Fibroblast of pulmonary artery (primary cell): Measurements from ENCODE around the gene SLC39A7.
A peak's percentile ranks its signal among the peaks of the same experiment; 100 is the strongest.

Source experiments
- DNase-seq: peaks from one replicate; pipeline ENCODE4 v3.0.0-alpha.2; 2010; ENCODE audit warnings: low read depth
- H3K4me3 ChIP-seq: replicated peaks from 2 replicates; pipeline ENCODE4 v1.5.1; 2011; ENCODE audit warnings: low read depth, mild to moderate bottlenecking, control low read depth, low read length, moderate library complexity
- TF ChIP-seq, protein P1 (sequence below): IDR thresholded peaks from 2 replicates; pipeline ENCODE4 v1.5.1; 2011; ENCODE audit warnings: mild to moderate bottlenecking, control low read depth, low read length, inconsistent platforms; ENCODE audit errors: missing control alignments

SLC39A7 gene

DNA sequence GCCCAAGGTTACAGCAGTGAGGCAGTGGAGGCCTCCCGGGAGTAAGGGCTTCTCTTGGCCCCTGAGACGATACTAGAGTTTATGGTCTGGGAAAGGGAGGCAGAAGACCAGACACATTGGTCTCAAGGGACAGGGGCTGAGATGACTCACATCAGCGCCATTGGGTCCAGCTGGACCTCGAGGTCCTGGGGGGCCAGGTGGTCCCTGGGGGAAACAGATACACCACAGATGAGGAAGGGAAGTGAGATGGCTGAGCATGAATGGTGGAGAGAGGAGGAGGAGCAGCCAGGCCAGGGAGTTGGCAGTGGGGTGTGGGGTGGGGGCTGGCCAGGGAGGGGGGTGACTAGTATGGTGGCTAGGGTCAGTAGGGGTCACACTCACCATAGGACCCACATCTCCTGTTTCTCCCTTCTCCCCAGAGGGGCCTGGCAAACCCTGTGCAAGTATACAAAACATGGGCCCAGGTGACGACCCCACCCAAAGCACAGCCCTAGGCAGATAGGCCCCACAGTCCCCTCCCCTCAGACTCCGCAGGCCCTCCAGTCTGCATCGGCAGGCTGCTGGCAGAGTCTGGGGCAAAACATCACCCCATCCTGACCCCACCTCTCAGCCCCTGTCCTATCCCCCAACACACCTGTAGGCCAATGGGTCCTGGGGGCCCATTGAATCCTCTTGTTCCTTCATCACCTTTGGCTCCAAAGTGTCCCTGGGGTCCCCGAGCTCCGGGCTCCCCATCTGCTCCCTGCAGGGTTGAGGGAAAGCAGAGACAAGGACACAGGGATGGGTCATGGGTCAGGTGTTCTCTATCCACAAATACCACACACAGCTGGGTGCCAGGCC is 30.3 kb upstream of the SLC39A7 start:
- H3K4me3 ChIP-seq, result no peak overlapping the region
- TF ChIP-seq, protein P1, sequence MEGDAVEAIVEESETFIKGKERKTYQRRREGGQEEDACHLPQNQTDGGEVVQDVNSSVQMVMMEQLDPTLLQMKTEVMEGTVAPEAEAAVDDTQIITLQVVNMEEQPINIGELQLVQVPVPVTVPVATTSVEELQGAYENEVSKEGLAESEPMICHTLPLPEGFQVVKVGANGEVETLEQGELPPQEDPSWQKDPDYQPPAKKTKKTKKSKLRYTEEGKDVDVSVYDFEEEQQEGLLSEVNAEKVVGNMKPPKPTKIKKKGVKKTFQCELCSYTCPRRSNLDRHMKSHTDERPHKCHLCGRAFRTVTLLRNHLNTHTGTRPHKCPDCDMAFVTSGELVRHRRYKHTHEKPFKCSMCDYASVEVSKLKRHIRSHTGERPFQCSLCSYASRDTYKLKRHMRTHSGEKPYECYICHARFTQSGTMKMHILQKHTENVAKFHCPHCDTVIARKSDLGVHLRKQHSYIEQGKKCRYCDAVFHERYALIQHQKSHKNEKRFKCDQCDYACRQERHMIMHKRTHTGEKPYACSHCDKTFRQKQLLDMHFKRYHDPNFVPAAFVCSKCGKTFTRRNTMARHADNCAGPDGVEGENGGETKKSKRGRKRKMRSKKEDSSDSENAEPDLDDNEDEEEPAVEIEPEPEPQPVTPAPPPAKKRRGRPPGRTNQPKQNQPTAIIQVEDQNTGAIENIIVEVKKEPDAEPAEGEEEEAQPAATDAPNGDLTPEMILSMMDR, result no peak
- no peak for DNase-seq

DNA sequence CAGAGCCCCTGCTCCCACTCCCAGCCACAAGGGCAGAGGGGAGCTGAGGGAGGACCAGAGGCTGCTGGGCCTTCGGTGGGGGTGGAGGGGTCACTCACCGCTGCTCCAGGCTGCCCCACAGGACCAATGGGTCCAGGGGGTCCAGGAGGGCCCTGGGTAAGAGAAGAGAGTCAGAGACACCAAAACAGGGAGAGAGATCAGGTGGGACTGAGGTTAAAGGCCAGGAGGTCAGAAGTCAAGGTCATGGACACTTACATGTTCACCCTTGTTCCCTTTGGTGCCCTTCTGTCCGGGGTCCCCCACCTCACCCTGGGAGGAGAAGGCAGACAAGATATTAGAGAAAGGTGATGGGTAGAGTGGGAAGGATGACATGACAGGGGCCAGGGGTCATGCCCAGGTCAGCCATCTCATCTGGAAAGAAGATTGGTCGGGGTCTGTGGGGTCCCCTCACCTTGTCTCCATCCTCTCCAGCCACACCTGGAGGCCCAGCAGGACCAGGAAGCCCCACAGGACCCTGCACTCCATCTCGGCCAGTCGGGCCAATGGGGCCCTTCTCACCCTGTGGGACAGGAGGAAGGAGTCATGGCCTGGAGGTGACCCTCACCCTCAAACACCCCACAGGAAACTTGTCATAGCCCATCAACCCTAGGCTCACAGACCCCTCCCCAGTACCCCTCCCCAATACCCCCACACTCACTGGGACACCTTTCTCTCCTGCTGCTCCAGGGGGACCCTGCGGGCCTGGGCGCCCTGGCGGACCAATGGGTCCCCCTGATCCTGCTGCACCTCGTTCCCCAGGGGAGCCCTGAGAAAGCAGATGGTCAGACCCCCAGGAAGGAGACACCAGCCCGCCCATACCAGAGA is 29.4 kb upstream of the SLC39A7 start:
- no peak for DNase-seq
- H3K4me3 ChIP-seq, result no peak overlapping the region
- TF ChIP-seq, protein P1, result no peak

- H3K4me3 ChIP-seq, result no peak overlapping the region
- TF ChIP-seq, protein P1, result no peak
- no peak for DNase-seq
Measured at GRCh38 chr6:33171880-33172687, 28.6 kb upstream of the SLC39A7 start.

DNA sequence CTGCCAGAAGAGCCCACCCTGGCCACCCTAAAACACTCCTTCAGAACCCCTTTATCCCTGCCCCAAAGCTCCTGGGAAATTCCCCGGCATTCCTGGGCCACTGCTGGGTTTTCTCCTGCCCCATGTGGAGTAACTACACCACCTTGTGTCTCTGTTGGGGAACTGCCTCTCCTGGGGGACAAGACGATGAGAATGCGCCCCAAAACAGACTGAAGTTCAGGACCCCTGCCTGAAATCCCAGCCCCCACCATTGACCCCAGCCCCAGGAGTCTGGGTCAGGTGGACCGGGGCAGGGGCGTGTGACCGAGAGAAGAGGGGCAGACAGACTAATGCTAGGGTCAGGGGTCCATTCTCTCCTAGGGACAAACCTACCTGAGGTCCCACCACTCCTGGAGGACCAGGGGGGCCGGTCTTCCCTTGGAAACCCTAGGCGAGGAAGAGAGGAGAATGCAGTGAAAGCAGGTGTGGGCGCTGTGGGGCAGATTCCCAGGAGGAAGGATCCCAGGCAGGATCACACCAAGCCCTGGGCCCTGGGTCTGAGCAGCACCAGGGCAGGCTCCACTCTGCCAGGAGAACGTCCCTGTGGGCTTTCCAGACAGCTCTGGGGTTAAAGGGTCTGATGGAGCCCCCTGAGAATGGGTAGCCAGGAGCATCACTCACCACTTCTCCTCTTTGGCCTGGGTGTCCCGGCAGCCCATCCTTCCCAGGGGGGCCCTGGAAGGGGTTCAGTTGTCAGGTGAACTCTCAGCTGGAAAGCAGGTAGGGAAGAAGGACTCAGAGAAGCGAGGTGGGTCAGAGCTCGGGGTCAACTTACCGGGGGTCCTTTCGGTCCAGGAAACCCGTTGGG is 27.8 kb upstream of the SLC39A7 start:
- DNase-seq, result peak; percentile 41
- H3K4me3 ChIP-seq, result no peak overlapping the region
- TF ChIP-seq, protein P1, result peak; percentile 64

- TF ChIP-seq, protein P1, result no peak
- DNase-seq, result no peak
- no peak overlapping the region for H3K4me3 ChIP-seq
Measured at GRCh38 chr6:33173535-33174180, 27.0 kb upstream of the SLC39A7 start.

GRCh38 chr6:33174784-33175183 is 25.9 kb upstream of the SLC39A7 start:
- H3K4me3 ChIP-seq, result no peak overlapping the region
- DNase-seq, result no peak
- TF ChIP-seq, protein P1, result no peak
